GF-D8 (cell line): ENCODE measurements around the gene DSP.

Experiments
- DNase-seq: peaks from one replicate; lab custom pipeline; 2025; lab: John Stamatoyannopoulos, UW

Gene DSP, protein sequence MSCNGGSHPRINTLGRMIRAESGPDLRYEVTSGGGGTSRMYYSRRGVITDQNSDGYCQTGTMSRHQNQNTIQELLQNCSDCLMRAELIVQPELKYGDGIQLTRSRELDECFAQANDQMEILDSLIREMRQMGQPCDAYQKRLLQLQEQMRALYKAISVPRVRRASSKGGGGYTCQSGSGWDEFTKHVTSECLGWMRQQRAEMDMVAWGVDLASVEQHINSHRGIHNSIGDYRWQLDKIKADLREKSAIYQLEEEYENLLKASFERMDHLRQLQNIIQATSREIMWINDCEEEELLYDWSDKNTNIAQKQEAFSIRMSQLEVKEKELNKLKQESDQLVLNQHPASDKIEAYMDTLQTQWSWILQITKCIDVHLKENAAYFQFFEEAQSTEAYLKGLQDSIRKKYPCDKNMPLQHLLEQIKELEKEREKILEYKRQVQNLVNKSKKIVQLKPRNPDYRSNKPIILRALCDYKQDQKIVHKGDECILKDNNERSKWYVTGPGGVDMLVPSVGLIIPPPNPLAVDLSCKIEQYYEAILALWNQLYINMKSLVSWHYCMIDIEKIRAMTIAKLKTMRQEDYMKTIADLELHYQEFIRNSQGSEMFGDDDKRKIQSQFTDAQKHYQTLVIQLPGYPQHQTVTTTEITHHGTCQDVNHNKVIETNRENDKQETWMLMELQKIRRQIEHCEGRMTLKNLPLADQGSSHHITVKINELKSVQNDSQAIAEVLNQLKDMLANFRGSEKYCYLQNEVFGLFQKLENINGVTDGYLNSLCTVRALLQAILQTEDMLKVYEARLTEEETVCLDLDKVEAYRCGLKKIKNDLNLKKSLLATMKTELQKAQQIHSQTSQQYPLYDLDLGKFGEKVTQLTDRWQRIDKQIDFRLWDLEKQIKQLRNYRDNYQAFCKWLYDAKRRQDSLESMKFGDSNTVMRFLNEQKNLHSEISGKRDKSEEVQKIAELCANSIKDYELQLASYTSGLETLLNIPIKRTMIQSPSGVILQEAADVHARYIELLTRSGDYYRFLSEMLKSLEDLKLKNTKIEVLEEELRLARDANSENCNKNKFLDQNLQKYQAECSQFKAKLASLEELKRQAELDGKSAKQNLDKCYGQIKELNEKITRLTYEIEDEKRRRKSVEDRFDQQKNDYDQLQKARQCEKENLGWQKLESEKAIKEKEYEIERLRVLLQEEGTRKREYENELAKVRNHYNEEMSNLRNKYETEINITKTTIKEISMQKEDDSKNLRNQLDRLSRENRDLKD (N-terminal part only)

DNA sequence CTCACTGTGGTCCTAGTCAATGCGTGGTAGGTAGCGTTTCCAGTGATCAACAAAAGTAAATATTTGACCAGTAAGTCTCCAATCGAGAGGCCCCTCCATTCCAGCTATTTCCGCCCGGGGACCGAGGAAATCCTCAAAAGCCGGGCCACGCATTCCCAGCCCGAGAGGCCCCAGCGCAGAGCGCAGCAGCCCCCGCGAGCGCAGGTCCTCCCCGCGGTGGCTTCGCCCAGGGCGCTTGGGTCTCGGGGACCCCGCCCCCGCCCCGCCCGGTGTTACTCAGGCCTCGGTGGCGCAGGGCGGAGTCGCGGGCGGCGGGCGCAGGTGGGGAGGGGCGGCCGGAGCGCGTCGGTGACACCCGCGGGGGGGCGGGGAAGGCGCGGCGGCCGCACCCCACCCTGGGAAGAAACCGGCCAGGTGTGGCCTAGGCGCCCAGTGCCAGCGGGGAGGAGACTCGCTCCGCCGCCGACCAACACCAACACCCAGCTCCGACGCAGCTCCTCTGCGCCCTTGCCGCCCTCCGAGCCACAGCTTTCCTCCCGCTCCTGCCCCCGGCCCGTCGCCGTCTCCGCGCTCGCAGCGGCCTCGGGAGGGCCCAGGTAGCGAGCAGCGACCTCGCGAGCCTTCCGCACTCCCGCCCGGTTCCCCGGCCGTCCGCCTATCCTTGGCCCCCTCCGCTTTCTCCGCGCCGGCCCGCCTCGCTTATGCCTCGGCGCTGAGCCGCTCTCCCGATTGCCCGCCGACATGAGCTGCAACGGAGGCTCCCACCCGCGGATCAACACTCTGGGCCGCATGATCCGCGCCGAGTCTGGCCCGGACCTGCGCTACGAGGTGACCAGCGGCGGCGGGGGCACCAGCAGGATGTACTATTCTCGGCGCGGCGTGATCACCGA, at the start of gene DSP:
TSS of gene DSP (plus strand) at position 497 of the 890 bp plus-strand sequence. CDS start at position 742, 245 bp downstream.
- no peak for DNase-seq

DNA sequence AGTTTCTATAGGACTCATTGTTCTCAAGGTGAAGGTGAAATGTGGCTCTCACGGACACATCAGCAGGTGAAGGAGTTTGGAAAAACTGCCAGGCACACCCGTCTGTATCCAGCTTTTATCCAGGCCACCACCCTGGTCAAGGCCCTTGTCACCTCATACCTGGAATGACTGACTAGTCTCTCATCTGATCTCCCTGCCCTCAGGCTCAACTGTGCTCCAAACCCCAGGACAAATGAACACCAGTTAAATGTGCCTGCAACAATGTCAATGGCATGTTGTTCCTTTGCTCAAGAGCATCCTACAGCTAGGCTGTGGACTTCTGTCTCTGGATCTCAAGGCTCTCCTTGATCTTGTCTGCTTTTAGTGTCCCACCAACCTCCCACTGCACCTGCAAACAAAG, 47.6 kb upstream of the DSP start:
- DNase-seq: no peak

DNA sequence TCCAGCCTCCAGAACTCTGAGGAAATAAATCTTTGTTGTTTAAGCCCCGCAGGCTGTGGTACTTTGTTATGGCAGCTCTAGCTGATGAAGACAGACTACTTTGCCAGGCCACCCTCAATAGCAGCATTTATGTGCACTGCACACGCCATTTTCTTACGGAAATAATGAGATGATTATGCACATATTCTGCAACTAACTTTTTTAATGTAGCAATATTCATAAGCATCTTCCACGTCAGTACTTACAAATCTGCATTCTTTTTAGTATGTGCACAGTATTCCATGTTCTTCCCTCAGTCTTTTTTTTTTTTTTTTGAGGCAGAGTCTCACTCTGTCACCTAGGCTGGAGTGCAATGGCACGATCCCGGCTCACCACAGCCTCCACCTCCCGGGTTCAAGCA, 46.8 kb upstream of the DSP start:
- DNase-seq: no peak

DNA sequence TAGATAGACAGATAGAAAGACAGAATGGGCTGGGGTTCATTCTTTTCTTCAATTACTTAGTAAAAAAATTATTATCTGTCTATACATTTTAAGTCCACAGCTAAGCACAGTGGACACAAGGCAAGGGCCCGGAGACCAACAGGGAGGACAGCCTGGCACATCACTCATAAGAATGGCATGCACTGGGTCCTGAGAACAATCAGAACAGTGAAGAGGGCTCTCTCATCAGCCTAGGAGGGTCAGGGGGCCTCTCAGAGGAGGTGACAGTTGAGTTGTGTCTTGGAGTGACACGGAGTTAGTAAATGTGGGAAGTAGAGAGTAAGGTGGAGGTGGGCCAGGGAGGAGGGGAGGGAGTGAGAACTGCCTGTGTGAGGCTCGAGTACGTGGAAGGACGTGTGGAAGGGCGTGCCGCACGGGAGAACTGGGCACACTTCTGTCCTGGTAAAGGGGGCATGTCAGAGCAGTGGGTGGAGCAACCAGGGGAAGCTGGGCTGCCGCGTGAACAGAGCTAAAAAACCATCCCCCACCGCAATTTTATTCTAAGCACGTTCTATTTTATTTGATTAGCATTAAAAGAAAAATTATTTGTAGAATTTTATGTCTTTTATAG, 45.1 kb upstream of the DSP start:
- DNase-seq: no peak

DNA sequence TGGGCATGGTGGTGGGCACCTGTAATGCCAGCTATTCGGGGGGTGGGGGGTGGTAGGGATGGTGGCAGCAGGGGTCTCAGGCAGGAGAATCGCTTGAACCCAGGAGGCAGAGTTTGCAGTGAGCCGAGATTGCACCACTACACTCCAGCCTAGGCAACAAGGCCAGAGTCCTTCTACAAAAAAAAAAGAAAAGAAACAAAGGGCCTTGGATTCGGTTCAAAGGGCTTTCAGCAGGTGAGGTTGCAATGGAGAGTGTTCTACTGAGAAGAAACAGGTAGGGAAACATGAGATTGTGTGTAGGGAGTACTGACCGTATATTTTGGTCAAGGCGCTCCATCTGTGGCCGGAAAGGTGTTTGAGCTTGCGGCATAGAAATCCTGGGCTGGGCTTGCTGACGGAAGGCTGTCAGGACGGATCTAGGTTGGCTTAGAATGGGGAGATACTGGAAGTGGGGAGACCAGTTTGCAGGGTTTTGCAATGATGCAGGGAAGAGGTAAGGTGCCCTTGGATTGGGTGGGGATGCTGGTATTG, 40.7 kb upstream of the DSP start:
- no peak for DNase-seq

DNA sequence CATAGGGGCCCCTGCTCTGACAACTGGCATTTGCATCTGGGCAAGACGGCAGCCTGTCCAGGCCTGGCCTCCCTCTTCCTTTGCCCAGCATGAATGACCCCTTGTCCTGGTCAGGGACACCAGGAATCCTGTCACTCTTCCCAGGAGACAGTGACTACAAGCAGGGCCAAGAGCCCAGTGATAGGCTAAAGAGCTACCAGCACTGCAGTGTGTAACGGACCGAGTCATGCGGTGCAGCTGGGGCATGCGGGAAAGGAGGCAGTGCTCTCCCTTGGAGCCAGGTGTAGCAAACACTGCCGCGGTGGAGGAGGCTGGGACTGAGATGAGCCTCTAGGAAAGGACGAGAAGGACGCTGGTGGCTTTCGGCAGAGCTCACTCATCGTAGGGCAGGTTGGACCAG, 38.7 kb upstream of the DSP start:
- no peak for DNase-seq

DNA sequence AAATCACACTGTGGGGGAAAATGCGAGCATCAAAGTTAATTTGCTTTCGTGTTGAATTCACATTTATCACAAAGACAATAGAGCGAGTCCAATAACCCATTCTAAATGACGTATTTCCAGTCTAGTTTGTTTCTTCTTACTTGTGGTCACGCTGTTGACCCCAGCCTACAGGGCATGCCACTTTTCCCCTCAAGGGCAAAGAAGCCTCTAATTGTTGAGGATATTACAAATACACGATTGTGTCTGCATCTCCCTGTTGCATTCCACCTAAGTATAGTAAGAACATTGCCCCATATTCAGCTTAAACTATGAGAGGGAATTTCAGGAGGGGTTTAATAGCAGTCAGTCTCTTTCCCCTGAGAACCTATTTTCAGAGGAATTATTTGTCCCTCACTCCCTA, 37.4 kb upstream of the DSP start:
- DNase-seq: no peak

DNA sequence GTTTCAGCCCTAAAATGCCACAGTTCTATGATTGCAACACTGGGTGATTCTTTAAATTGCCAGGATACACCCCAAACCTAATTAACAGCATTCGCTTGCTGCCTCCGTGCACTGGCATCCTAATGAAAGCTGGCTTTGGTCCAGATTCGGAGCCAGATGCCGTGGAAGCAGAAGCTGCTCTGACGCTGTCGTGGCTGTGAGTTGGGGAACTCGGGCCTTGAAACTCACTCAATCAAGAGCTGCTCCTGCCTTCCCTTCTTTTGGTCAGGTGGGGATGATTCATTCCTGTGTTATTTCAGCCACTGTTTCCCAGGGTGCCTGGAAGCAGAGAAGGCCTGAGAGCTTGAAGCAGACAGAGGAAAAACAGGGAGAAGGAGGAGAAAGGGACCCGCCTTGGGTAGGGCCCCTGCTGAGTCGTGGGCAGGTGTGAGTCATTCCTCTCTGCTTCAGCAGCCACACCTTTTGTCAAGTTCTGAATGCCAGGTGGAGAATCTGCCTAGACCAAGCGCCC, 36.2 kb upstream of the DSP start:
- no peak for DNase-seq

DNA sequence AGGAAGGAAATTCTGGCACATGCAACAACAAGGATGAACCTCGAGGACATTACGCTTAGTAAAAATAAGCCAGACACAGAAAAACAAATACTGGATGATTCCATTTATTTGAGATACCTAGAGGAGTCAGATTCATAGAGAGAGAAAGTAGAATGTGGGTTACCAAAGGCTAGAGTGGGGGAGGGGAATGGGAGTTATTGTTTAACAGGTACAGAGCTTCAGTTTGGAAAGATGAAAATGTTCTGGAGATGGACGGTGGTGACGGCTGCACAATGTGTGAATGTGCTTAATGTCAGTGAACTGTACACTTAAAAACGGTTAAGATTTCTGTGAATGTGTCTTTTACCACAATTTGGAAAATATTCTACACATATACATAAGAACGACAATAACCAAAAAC, 33.9 kb upstream of the DSP start:
- no peak for DNase-seq

DNA sequence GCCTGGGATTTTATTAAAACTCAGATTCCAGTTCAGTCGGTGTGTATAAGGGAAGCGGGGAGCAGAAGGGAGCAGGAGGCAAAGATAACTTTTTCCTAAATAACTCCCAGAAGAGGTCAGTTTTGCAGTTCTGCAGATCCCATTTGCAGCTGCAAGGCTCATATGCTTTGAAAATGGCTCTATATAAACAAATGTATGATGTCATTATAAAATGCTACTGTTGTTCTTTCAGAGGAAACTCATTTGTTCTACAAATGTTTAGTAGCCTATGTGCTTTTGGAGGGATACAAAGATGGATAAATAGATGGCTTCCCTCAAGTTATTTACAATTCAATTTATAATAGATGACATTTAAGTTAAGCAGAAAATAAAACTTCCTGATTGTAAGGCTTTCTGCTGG, 29.2 kb upstream of the DSP start:
- no peak for DNase-seq

DNA sequence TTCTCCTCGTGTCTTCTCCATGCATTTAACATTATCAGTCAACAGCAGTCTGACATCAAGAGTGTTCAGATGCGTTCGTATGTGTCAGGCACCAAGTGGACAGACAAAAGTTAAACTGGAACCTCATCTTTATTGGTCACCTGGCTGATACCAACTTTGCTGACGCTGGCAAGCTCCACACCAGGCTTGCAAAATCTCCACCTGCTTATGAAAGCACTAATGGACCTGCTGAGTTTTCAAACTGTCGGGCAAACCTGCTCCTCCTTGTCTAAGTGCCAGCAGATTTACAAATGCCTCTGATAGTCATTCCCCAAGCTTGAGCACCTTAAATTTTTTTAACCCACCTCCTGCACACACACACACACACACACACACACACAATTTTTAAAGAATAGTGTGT, 27.9 kb upstream of the DSP start:
- DNase-seq: no peak

DNA sequence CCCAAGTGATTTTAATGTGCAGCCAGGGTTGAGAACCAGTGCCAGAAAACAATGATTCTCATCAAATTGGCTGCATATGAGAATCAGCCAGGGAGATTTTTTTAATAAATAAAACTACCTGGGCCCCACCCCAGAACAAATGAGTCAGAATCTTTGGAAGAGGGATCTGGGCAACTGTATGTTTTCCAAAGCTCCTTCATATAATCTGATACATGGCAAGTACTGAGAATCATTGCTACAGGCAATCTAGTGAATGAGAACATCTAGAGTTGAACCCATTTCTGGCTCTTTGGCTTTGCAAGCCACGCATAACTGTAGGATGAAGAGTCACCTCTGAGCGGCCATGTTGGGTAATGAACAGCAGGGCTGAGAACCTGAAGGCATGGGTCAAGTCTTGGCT, 26.1 kb upstream of the DSP start:
- DNase-seq: no peak

DNA sequence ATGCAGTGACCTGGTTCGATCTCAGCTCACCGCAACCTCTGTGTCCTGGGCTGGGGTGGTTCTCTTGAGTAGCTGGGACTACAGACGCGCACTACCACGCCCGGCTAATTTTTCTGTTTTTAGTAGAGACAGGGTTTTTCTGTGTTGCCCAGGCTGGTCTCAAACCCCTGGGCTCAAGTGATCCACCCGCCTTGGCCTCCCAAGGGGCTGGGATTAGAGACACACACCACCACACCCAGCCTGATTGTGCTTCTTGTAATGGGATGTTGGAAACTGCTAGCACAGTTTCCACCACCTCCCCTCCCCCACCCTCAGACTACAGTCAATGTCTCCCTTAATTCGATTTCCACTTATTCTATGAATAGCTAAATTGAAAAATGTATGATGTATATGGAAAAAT, 22.6 kb upstream of the DSP start:
- no peak for DNase-seq

DNA sequence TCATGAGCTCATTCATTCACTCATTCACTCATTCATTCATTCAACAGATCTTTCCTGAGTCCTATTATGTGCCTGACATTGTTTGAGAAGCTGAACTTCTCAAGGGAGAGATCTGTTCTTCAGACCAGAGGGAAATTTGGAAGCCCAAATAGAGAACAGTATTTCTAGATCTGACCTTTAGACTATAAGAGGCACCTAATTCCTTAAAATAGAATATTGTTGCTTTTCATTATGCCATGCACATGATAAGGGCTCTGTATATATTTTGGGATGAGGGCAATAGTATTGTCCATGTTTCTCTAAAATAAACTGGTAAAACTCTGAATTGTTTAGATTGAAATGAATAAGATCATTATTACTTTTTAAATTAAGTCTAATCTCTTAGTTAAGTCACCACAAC, 18.6 kb upstream of the DSP start:
- DNase-seq: no peak

DNA sequence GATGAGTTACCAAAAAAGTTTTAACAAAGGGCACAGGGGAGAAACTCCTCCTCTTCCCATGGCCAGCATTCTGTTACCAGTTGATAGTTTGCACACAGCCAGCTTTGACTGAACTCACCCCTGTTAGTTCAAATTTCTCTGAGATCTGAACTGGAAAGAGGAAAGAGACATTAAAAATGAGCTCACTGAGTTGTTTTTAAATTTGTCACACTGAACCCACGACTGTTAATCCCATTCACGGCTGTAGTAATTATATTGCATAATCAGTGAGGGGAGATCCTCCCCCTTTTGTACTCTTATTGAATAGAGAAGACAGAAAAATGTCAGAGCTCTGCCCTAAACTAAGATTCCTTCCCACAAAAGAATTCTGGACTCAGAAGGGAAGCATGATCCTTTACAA, 17.5 kb upstream of the DSP start:
- no peak for DNase-seq

DNA sequence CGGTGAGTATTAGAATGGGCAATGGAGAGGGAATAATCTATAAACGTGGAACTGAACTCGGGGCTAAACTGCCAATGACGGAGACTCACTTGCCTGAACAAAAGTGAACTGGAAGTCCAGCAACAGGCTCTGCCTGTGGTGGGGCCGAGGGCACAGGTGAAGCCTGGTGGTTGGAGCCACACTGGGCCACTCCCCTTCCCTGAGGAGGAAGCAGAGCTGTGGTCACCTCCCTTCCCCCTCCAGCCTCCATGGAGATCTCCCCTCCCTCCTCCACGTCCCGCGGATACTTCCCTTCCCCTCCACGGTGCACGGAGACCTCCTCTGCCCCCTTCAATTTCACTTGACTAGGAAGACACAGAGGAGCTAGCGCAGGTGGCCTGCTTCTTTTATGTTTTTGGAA, 14.7 kb upstream of the DSP start:
- no peak for DNase-seq

DNA sequence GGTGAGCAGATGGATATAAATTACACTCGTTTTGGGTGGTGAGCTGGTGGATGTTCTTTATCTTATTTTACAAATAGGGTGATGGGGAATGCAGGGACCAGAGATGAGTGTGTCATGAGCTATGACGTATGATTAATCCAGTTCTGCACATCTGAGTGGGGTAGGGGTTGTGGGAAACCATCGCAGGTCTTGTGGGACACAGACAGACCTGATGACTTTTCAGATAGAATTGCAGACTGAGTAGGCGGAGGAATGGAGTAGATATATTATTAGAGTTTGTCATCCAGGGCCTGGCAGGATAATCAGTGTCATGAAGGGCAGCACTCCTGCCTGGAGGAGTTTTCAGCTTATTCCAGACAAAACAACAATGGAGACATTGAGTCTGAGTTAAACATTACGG, 12.9 kb upstream of the DSP start:
- DNase-seq: no peak

DNA sequence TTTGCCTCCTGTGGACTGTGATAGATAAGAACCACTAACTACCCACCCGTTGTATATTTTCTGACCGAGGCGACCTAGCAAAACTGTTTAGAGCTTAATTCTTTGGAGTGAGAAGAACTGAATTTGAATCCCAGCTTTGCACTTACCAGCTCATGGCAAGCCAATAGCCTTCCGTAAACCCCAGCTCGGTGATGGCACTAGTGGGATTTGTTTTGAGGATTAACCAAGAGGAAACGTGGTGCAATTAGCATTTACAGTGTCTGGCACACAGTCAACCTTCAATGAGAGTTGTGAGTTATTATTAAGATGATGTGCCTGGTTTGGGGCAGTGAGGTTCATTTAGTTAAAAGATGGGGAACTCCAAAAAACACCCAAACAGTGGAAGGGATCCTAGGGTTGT, 12.3 kb upstream of the DSP start:
- no peak for DNase-seq

DNA sequence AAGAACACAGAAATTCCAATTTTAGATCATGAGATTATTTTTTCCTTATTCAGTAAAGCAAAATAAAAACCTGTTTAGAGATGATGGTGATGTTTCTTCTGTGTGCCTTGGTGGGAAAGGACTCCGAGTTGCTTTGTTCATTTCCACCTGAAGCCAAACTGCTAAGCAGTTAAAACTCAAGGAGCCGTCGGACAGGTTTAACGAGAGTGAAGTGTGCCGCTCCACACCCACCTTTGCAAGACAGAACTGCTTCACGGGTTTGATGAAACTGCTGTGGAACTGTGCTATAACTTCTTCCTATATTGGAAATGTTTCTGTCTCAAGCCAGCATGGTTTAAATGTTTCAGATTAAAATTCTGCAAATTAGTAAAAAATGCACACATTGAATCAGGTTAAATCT, 9.2 kb upstream of the DSP start:
- no peak for DNase-seq

DNA sequence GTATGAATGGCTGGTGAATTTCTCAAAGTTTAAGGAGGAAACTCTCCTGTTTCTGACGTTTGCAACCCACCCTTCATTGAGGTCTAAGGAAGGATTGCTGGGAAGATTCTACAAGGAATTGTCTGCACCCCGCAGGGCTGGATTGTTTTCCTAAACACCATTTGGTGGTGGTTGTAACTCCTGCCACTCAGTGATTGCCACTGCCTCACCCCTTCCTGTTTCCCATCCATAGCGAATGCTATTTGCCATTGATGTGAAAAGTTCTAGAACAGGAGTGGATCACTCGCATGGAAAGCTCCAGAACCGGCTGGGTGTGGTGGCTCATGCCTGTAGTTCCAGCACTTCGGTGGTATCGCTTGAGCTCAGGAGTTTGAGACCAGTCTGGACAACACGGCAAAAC, 8.7 kb upstream of the DSP start:
- DNase-seq: no peak

DNA sequence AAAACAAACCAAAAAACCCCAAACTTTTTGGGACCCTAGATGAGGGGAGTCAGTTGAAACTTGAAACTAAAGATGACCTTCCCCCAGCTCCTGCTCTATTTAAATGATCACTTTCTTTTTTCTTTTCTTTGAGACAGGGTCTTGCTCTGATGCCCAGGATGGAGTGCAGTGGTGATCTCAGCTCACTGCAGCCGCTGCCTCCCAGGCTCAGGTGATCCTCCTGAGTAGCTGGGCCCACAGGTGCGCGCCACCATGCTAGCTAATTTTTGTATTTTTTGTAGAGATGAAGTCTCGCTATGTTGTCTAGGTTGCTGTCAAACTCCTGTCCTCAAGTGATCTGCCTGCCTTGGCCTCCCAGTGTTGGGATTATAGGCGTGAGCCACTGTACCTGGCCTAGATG, 7.3 kb upstream of the DSP start:
- no peak for DNase-seq
